RWPE1 (cell line): ENCODE results near the gene ANKMY1.
"Not testable (repeated sequence)": the region's sequence is repeated elsewhere in the genome, so short reads cannot be mapped to it uniquely, and the experiment has no call there.

Experiments used
- CTCF ChIA-PET: fragments of 350-600 bp; sonication (Branson Sonifier 250); formaldehyde crosslinking; extraction: SDS; loops from one replicate; lab custom pipeline; 2021; lab: Yijun Ruan, JAX
- POLR2A ChIA-PET: fragments of 400-600 bp; formaldehyde crosslinking; extraction: SDS; loops from one replicate; lab custom pipeline; 2020; ENCODE audit warnings: antibody characterized with exemption; ENCODE audit not compliant: low non-redundant PET; lab: Yijun Ruan, JAX
- DNase-seq: peaks from one replicate; pipeline ENCODE4 v3.0.0; 2012; ENCODE audit warnings: low spot score
- H3K27ac ChIP-seq: fragments of 450-650 bp; 2 replicates; pipeline ENCODE4 v1.5.1; 2017
- TF ChIP-seq, protein P1 (sequence below): fragments of 450-650 bp; conservative IDR thresholded peaks from 2 replicates; pipeline ENCODE4 v1.5.1; 2017; ENCODE audit warnings: low read depth, mild to moderate bottlenecking

ANKMY1 gene

DNA sequence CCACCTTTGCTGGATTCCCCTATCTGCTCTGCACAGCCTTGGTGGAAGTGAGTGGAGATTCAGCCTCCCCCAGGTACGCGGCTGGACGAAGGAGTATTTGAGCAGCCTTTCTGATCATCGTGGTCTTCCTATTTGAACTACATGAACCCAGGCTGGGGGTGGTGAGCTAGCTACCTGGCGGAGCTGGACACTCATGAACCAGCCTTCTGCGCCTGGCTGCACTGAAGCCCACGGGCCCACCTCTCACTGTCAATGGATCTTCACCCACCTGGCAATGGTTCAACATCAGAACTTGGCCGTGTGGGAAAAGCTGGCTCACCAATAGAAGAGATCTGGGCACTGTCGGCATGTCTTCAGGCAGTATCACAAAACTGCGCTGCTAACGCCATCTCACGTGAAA lies 35.4 kb downstream of the ANKMY1 start:
- H3K27ac ChIP-seq: no peak overlapping the region
- TF ChIP-seq, protein P1, sequence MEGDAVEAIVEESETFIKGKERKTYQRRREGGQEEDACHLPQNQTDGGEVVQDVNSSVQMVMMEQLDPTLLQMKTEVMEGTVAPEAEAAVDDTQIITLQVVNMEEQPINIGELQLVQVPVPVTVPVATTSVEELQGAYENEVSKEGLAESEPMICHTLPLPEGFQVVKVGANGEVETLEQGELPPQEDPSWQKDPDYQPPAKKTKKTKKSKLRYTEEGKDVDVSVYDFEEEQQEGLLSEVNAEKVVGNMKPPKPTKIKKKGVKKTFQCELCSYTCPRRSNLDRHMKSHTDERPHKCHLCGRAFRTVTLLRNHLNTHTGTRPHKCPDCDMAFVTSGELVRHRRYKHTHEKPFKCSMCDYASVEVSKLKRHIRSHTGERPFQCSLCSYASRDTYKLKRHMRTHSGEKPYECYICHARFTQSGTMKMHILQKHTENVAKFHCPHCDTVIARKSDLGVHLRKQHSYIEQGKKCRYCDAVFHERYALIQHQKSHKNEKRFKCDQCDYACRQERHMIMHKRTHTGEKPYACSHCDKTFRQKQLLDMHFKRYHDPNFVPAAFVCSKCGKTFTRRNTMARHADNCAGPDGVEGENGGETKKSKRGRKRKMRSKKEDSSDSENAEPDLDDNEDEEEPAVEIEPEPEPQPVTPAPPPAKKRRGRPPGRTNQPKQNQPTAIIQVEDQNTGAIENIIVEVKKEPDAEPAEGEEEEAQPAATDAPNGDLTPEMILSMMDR: no peak
- POLR2A ChIA-PET: no interaction called here
- CTCF ChIA-PET: interaction anchor here (0.7 kb wide), 1 partner anchor 198 kb away, joined by 3 read pairs; no protein-coding TSS in a partner anchor
- no peak for DNase-seq

DNA sequence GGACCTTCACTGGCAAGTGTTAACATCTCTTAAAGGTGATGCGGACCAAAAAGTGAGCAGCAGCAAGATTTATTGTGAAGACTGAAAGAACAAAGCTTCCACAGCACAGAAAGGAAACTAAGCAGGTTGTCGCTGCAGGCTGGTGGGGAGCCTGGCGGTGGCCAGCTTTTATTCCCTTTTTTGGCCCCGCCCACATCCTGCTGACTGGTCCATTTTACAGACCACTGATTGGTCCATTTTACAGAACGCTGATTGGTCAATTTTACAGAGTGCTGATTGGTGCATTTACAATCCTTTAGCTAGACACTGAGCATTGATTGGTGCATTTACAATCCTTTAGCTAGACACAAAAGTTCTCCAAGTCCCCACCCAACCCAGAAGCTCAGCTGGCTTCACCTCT lies 35.9 kb downstream of the ANKMY1 start:
- CTCF ChIA-PET: interaction anchor here (0.7 kb wide), 1 partner anchor 198 kb away, joined by 3 read pairs; no protein-coding TSS in a partner anchor
- H3K27ac ChIP-seq, DNase-seq, POLR2A ChIA-PET: not testable (repeated sequence)

DNA sequence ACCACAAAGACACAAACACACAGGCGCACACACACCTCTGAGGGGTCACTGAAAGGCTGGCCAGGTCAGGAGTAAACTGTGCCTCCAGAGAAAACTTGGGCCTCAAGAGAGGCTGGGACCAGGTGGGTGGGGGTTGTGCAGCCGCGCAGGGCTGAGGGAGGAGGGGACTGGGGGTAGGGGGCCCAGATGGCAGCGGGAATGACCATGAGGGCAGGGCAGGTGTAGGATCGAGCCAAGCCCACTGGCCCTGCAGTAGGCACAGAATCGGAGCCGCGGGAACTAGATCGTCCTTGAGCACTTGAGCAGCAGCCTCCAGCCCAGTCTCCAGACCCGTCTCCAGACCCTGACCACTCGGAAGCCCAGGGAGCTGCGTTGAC lies 36.8 kb downstream of the ANKMY1 start:
- POLR2A ChIA-PET: no interaction called here
- TF ChIP-seq, protein P1: no peak
- DNase-seq: no peak
- H3K27ac ChIP-seq: no peak overlapping the region
- CTCF ChIA-PET: no interaction called here

DNA sequence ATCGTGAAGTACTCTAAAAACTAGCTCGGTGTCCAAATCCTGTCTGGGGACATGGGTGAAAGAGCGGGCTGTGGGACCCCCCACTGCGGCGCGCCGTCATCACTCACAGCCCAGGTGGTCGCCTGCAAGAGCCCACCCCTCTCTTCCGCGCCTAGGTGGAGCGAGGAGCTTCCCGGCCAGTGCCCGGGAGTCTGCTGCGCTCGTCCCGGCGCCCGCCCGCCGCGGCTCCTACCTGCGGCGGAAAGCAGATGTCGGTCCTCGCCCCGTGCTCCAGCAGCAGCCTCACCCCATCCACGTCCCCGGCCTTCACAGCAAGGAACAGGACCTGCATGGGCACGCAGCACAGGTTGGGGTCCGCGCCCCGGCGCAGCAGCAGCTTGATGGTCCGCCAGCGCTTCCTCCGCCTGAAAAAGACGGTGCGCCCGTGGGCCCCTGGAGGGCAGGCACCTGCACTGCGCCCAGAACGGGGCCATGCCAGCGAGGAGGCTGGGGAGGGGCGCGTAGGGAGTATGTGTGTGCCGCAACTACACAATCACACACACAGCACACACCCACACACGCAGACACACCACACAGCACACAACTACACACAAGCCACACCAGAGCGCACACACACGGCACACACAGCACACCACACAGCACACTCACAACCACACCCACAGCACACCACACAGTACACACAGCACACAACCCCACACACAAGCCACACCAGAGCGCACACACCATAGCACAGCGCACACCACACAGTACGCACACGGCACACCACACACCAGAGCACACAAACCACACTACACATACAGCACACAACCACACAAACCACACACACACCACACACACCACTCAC lies 37.4 kb downstream of the ANKMY1 start:
- TF ChIP-seq, protein P1: no peak
- H3K27ac ChIP-seq: no peak overlapping the region
- ChIA-PET POLR2A (no interaction called here), CTCF (interaction anchor here (0.6 to 0.9 kb wide), 3 partner anchors 65 to 426 kb away, joined by 4 to 7 read pairs (median 4); no protein-coding TSS in a partner anchor)
- no peak for DNase-seq

DNA sequence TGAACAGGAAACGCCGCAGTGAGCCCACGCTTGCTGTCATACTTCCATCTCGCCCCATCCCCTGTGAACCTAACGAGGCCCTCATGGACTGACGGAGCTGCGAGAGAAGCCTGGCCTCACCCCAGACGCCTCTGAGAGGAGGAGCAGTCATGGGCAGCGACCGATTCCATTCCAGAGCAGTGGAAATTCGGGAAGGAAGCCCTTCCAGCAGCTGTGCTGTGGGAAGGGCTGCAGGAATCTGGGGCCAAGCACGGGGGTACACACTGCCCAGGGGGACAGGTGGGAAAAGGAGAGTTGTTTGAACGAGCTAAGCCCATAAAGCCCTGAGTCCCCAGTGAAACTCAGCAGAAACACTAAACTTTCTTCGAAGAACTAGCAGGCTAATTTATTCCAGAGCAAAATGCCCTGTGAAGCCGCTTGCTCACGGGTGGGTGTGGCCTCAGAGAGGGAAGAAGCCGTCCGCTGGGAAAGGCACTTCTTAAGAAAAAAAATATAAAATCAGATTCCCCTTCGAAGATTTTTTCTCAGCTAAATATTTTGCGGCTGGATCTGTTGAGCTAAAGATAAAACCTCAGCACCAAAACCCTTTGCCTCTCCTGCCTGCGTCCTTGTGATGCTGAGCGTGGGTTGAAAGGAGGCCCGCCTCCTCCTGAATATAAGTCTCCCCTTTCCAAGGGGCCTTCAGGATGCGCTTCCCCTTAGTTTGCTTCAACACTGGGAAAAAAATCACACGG lies 38.2 kb downstream of the ANKMY1 start:
- ChIA-PET CTCF (interaction anchor here (0.6 to 0.9 kb wide), 3 partner anchors 64 to 427 kb away, joined by 4 to 7 read pairs (median 4); no protein-coding TSS in a partner anchor), POLR2A (no interaction called here)
- TF ChIP-seq, protein P1: no peak
- no peak overlapping the region for H3K27ac ChIP-seq
- no peak for DNase-seq

DNA sequence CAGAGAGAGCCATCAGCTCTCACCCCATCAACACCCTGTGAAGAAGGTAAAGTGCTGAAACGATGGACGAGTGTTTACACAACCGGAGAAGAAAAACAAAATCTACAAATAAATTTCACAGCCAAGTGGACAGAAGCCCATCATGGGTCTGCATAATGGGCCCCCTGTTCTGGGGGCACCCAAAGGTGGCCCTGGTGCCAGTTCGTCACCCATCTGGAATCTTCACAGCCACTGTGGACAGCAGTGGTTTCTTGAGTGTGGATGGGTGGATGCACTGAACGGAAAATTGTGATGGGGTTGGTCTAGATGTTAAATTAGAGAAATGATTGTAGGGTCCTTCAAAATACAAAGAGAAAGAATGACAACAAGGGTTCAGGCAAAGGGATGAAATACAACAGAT lies 38.8 kb downstream of the ANKMY1 start:
- POLR2A ChIA-PET: no interaction called here
- DNase-seq: no peak
- CTCF ChIA-PET: no interaction called here
- no peak overlapping the region for H3K27ac ChIP-seq
- TF ChIP-seq, protein P1: no peak
